Peyer's patch (tissue), 4 donors: Measurements from ENCODE around the gene CPXM2. TPM values are rescaled to one million over a fixed set of nuclear protein-coding genes. Genes with fewer than 3 reads are reported as not detected.
A peak's percentile ranks its signal among the peaks of the same experiment; 100 is the strongest.

Experiments used
- DNase-seq, 3 donors: peaks; one replicate each; pipeline ENCODE4 v3.0.0-alpha.2; 2017 to 2019
- H3K27ac ChIP-seq, 4 donors: fragments of 200-600 bp; sonication (generic); one replicate each; pipeline ENCODE4 v1.5.1; 2016 to 2019
- H3K27me3 ChIP-seq, 2 donors: fragments of 200-600 bp; sonication (generic); one replicate each; pipeline ENCODE4 v1.5.1; 2019
- H3K36me3 ChIP-seq, 3 donors: fragments of 200-600 bp; sonication (generic); one replicate each; pipeline ENCODE4 v1.5.1; 2016 to 2019
- H3K4me1 ChIP-seq, 4 donors: fragments of 200-600 bp; sonication (generic); one replicate each; pipeline ENCODE4 v1.5.1; 2016 to 2019
- H3K4me3 ChIP-seq, 4 donors: fragments of 200-600 bp; sonication (generic); 1 replicate in 3 of 4; 2 replicates in 1 of 4; pipeline ENCODE4 v1.5.1; 2016 to 2019; ENCODE audit warnings: mild to moderate bottlenecking in 1 of 4
- H3K9me3 ChIP-seq, 4 donors: fragments of 200-600 bp; sonication (generic); one replicate each; pipeline ENCODE4 v1.5.1; 2016 to 2019; ENCODE audit warnings: mild to moderate bottlenecking in 1 of 4
- POLR2A ChIP-seq, 2 donors: fragments of 450-650 bp; IDR thresholded peaks; one replicate each; pipeline ENCODE4 v1.5.1; 2017; ENCODE audit warnings: antibody characterized with exemption in 2 of 2, mild to moderate bottlenecking in 2 of 2, moderate library complexity in 2 of 2
- total RNA-seq, 4 donors: library from RNA; depleted of rRNA; stranded (reverse); fragments of >200 nt; gene quantifications; one replicate each; pipeline ENCODE4 v1.1.0, GENCODE V29; 2016
- TF ChIP-seq, protein P1 (sequence below), 6 experiments: fragments of 450-650 bp in 4 of 6; fragments of 200-600 bp in 2 of 6; sonication (generic) in 1 of 6; IDR thresholded peaks; one replicate each; pipeline ENCODE4 v1.5.1; 2017 to 2019; ENCODE audit warnings: antibody characterized with exemption in 6 of 6, mild to moderate bottlenecking in 3 of 6, moderate library complexity in 1 of 6

CPXM2 gene
- total RNA-seq, 4 donors from 2014 or later = 5.6 to 18.2 (median 7.7) TPM

DNA sequence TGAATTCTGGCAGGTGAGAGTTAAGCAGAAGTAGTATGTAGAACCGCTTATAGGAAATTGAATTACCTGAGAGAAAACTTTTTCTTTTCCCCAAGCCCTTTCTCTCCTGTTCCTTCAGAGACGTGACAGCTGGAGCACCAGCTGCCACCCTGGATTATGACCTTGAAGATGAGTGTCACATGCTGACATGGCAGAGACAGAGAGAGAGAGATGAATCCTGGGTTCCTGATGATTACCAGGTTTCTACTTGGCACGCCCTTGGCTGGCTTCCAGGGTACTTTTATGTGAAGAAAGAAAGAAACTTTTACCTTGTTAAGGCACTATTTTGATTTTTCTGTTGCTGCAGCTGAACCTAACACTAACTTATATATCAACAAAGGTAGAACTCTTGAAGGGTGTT, 125.6 kb downstream of the CPXM2 start:
- no peak for TF ChIP-seq POLR2A (IDR thresholded peaks at IDR 0.05)
- TF ChIP-seq, protein P1, sequence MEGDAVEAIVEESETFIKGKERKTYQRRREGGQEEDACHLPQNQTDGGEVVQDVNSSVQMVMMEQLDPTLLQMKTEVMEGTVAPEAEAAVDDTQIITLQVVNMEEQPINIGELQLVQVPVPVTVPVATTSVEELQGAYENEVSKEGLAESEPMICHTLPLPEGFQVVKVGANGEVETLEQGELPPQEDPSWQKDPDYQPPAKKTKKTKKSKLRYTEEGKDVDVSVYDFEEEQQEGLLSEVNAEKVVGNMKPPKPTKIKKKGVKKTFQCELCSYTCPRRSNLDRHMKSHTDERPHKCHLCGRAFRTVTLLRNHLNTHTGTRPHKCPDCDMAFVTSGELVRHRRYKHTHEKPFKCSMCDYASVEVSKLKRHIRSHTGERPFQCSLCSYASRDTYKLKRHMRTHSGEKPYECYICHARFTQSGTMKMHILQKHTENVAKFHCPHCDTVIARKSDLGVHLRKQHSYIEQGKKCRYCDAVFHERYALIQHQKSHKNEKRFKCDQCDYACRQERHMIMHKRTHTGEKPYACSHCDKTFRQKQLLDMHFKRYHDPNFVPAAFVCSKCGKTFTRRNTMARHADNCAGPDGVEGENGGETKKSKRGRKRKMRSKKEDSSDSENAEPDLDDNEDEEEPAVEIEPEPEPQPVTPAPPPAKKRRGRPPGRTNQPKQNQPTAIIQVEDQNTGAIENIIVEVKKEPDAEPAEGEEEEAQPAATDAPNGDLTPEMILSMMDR (IDR thresholded peaks at IDR 0.05) = no peak
- Histone ChIP-seq H3K4me1 (no peaks in the 10 kb centered on the region), H3K36me3 (no peaks in the 10 kb centered on the region), H3K4me3 (no peak overlapping the region), H3K27ac (peak overlapping the region in 1 of 4 donors; percentile 7), H3K9me3 (no peaks in the 10 kb centered on the region), H3K27me3 (no peaks in the 10 kb centered on the region)
- DNase-seq = peak in 2 of 3 donors; percentile 65 to 67

- peaks cover 0 to 4% (median 0%) of the 10 kb centered on the region in 4 donors for H3K4me1 ChIP-seq
- no peaks in the 10 kb centered on the region for H3K9me3 ChIP-seq
- no peak overlapping the region for H3K4me3 ChIP-seq
- H3K27me3 ChIP-seq = no peaks in the 10 kb centered on the region
- no peak overlapping the region for H3K27ac ChIP-seq
- TF ChIP-seq, protein P1 (IDR thresholded peaks at IDR 0.05) = no peak
- TF ChIP-seq POLR2A (IDR thresholded peaks at IDR 0.05) = no peak
- no peaks in the 10 kb centered on the region for H3K36me3 ChIP-seq
- DNase-seq = no peak
Measured at GRCh38 chr10:123761666-123762230, 129.9 kb downstream of the CPXM2 start.

DNA sequence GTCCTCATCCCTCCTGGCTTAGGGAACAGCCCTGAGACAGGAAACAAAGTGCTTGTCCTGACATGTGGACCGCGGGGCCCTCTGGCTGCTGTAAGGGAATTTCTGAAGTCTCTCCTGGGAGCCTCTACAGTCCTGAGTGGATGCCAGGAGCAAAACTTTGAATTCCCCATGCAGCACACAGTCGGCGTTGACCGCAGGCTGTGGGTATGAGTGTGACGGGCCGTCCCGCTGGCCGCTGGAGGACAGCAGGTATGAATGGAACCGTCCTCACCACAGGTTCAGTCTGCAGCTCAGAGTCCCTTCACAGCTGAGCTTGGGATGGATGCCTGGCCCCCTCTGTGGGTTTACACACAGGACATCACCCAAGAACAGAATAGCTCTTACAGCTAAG, 130.6 kb downstream of the CPXM2 start:
- no peak overlapping the region for H3K27ac ChIP-seq
- no peak for TF ChIP-seq POLR2A (IDR thresholded peaks at IDR 0.05)
- TF ChIP-seq, protein P1 (IDR thresholded peaks at IDR 0.05) = no peak

GRCh38 chr10:123760356-123761037, 131.1 kb downstream of the CPXM2 start:
- H3K4me1 ChIP-seq = peaks cover 0 to 4% (median 0%) of the 10 kb centered on the region in 4 donors
- H3K4me3 ChIP-seq = no peak overlapping the region
- no peaks in the 10 kb centered on the region for H3K9me3 ChIP-seq
- DNase-seq = no peak
- no peak overlapping the region for H3K27ac ChIP-seq
- TF ChIP-seq, protein P1 (IDR thresholded peaks at IDR 0.05) = no peak
- no peak for TF ChIP-seq POLR2A (IDR thresholded peaks at IDR 0.05)
- no peaks in the 10 kb centered on the region for H3K27me3 ChIP-seq
- H3K36me3 ChIP-seq = no peaks in the 10 kb centered on the region

More for the DNA sequence above, 130.6 kb downstream of the CPXM2 start:
- H3K4me1 ChIP-seq = peaks cover 0 to 4% (median 0%) of the 10 kb centered on the region in 4 donors
- H3K27me3 ChIP-seq = no peaks in the 10 kb centered on the region
- no peaks in the 10 kb centered on the region for H3K36me3 ChIP-seq
- H3K4me3 ChIP-seq = no peak overlapping the region
- no peaks in the 10 kb centered on the region for H3K9me3 ChIP-seq
- DNase-seq = no peak

DNA sequence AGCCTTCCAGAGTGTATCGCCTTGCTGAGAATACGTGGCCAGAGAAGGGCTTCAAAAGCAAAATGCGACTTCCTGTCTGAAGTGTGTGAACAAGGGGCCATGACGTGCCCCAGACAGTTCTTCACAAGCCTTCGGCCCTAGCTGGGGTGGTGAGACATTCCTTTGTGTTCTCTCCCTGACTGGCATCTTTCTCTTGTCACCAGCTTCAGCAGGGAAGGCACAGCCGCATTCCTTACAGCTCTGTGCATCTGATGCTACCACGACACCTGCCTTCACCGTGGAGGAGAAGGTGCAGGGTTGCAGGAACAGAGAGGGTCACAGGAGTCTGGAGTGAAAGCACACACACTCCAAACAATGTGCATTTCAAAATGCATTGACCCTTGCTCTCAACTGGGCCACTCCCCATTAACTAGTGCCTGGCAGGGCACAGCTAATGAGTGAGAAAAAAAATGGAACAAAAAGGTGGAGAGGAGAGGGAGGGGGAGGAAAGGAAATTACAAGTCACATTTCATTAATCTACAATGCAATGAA, 132.0 kb downstream of the CPXM2 start:
- no peaks in the 10 kb centered on the region for H3K27me3 ChIP-seq
- no peaks in the 10 kb centered on the region for H3K9me3 ChIP-seq
- H3K36me3 ChIP-seq = no peaks in the 10 kb centered on the region
- TF ChIP-seq, protein P1 (IDR thresholded peaks at IDR 0.05) = no peak
- TF ChIP-seq POLR2A (IDR thresholded peaks at IDR 0.05) = no peak
- H3K4me1 ChIP-seq = peaks cover 0 to 4% (median 0%) of the 10 kb centered on the region in 4 donors
- peak overlapping the region in 2 of 4 donors; percentile 21 to 38 for H3K27ac ChIP-seq
- no peak overlapping the region for H3K4me3 ChIP-seq
- peak in 2 of 3 donors; percentile 54 to 56 for DNase-seq
